Stomach (tissue), 9 donors: ENCODE data around the gene AWAT2. TPM values are rescaled to one million over a fixed set of nuclear protein-coding genes. Genes with fewer than 3 reads are reported as not detected.

Experiments used
- DNase-seq, 2 donors: peaks; one replicate each; pipeline versions ENCODE4 v3.0.0 to v3.0.0-alpha.2; 2013 to 2019
- H3K27ac ChIP-seq, 5 donors: fragments of 200-600 bp in 4 of 5; sonication (generic) in 4 of 5; one replicate each; pipeline ENCODE4 v1.5.1; 2013 to 2019; ENCODE audit warnings: mild to moderate bottlenecking in 1 of 5, moderate library complexity in 1 of 5
- H3K27me3 ChIP-seq, 3 donors: fragments of 200-600 bp; sonication (generic); one replicate each; pipeline ENCODE4 v1.5.1; 2017 to 2019; ENCODE audit warnings: mixed run types in 1 of 3
- H3K36me3 ChIP-seq, 4 donors: fragments of 200-600 bp; sonication (generic); 1 replicate in 3 of 4; 2 replicates in 1 of 4; pipeline ENCODE4 v1.5.1; 2016 to 2019
- H3K4me1 ChIP-seq, 4 donors: fragments of 200-600 bp; sonication (generic); one replicate each; pipeline ENCODE4 v1.5.1; 2016 to 2019
- H3K4me3 ChIP-seq, 4 donors: fragments of 200-600 bp; sonication (generic) in 3 of 4; one replicate each; pipeline ENCODE4 v1.5.1; 2016 to 2019; ENCODE audit warnings: mild to moderate bottlenecking in 1 of 4
- H3K9me3 ChIP-seq, 4 donors: fragments of 200-600 bp; sonication (generic); one replicate each; pipeline ENCODE4 v1.5.1; 2016 to 2019
- EP300 ChIP-seq: sonication (generic); formaldehyde crosslinking; IDR thresholded peaks from one replicate; pipeline ENCODE4 v1.6.1; 2017; ENCODE audit warnings: antibody characterized with exemption
- POLR2A ChIP-seq, 4 donors: fragments of 450-650 bp; IDR thresholded peaks; one replicate each; pipeline ENCODE4 v1.6.1; 2016; ENCODE audit warnings: antibody characterized with exemption in 4 of 4, control low read depth in 2 of 4, mild to moderate bottlenecking in 1 of 4, moderate library complexity in 1 of 4
- POLR2AphosphoS5 ChIP-seq, 3 donors: sonication (generic); formaldehyde crosslinking; IDR thresholded peaks; one replicate each; pipeline ENCODE4 v1.6.1; 2016; ENCODE audit warnings: antibody characterized with exemption in 3 of 3
- WGBS, 5 donors: extraction: QIAGEN DNeasy Blood & Tissue Kit in 3 of 5; methylation state at CpG; one replicate each; pipeline versions ENCODE4 v1.1.5 to v1.1.7; 2013 to 2018; 5-methylcytosine and 5-hydroxymethylcytosine counted together
- intact Hi-C: fragments of 100-400 bp; cut with DNase I; formaldehyde crosslinking; loops from one replicate; pipeline ENCODE4 v1.15.1; 2023; ENCODE audit warnings: low total_unique reads
- polyA plus RNA-seq, 3 donors: library from polyadenylated mRNA; stranded (reverse); fragments of 200-250 nt; gene quantifications; one replicate each; pipeline ENCODE4 v1.2.3, GENCODE V29; 2013
- total RNA-seq, 5 donors: library from RNA; depleted of rRNA; stranded (reverse); fragments of >200 nt; gene quantifications; one replicate each; pipeline versions ENCODE4 v1.1.0 to v1.2.3, GENCODE V29; 2014 to 2016
- TF ChIP-seq, protein P1 (sequence below), 7 experiments: fragments of 450-650 bp in 4 of 7; fragments of 200-600 bp in 3 of 7; sonication (generic) in 3 of 7; IDR thresholded peaks; one replicate each; pipeline ENCODE4 v1.5.1; 2016 to 2019; ENCODE audit warnings: antibody characterized with exemption in 7 of 7, control low read depth in 2 of 7, mild to moderate bottlenecking in 1 of 7
- donor health status: healthy with polysubstance abuse.
- donor health status: Bipolar disorder and iron deficiency.
- donor health status: healthy.

Gene AWAT2
- total and polyA plus RNA-seq, 8 donors = not detected

DNA sequence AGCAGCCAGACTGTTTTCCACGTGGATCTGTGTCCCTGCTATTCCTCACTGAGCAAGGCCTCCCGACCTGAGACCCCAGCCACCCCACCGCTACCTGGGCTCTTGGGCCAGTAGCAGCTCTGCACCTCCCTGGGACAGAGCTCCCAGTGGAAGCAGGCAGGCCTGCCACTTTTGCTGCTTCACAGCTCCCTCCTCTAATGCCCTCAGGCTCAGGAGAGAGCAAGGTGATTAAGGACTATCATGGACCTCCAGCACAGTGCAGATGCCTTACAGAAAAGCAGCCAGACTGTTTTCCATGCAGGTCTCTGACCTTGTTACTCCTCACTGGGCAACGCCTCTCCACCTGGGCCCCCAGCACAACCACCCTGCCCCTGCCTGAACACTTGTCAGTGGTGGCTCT, 37.0 kb downstream of the AWAT2 start:
- intact Hi-C loops = no loop called here
- 48 to 83% (median 69%) methylated on average over 4 of the region's 4 CpGs for WGBS, 5 donors
- H3K9me3 ChIP-seq = peaks cover 0 to 4% (median 2%) of the 10 kb centered on the region in 4 donors
- peaks cover 0 to 8% (median 6%) of the 10 kb centered on the region in 3 donors for H3K27me3 ChIP-seq
- H3K27ac ChIP-seq = peak overlapping the region in 3 of 5 donors; percentile 49 to 68 (median 52)
- no peak for DNase-seq
- TF ChIP-seq POLR2AphosphoS5 (IDR thresholded peaks at IDR 0.05) (no peak), EP300 (no peak), POLR2A (IDR thresholded peaks at IDR 0.05) (no peak)
- TF ChIP-seq, protein P1, sequence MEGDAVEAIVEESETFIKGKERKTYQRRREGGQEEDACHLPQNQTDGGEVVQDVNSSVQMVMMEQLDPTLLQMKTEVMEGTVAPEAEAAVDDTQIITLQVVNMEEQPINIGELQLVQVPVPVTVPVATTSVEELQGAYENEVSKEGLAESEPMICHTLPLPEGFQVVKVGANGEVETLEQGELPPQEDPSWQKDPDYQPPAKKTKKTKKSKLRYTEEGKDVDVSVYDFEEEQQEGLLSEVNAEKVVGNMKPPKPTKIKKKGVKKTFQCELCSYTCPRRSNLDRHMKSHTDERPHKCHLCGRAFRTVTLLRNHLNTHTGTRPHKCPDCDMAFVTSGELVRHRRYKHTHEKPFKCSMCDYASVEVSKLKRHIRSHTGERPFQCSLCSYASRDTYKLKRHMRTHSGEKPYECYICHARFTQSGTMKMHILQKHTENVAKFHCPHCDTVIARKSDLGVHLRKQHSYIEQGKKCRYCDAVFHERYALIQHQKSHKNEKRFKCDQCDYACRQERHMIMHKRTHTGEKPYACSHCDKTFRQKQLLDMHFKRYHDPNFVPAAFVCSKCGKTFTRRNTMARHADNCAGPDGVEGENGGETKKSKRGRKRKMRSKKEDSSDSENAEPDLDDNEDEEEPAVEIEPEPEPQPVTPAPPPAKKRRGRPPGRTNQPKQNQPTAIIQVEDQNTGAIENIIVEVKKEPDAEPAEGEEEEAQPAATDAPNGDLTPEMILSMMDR (IDR thresholded peaks at IDR 0.05) = no peak
- H3K4me3 ChIP-seq = no peak overlapping the region
- no peaks in the 10 kb centered on the region for H3K36me3 ChIP-seq
- H3K4me1 ChIP-seq = peaks cover 0 to 7% (median 0%) of the 10 kb centered on the region in 4 donors

DNA sequence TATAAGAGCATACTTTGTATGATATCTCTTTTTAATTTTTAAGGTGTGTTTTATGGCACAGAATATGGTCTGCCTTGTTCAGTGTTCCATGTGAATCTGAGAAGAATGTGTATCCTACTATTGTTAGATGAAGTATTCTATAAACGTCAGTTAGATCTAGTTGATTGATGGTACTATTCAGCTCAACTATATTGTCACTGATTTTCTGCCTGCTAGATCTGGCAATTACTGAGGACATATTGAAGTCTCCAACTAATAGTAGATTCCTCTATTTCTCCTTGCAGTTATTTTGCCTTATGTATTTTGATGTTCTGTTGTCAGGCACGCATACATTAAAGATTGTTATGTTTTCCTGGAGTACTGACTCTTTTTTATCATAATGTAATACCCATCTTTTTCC, 39.8 kb downstream of the AWAT2 start:
- Histone ChIP-seq H3K27me3 (peaks cover 0 to 8% (median 6%) of the 10 kb centered on the region in 3 donors), H3K4me1 (peaks cover 0 to 7% (median 0%) of the 10 kb centered on the region in 4 donors), H3K4me3 (no peak overlapping the region), H3K27ac (no peak overlapping the region), H3K9me3 (peaks cover 0 to 3% (median 0%) of the 10 kb centered on the region in 4 donors), H3K36me3 (no peaks in the 10 kb centered on the region)
- intact Hi-C loops = no loop called here
- no peak for DNase-seq
- 74 to 92% (median 81%) methylated on average over 2 of the region's 2 CpGs for WGBS, 5 donors
- TF ChIP-seq, protein P1 (IDR thresholded peaks at IDR 0.05) = no peak
- TF ChIP-seq POLR2A (IDR thresholded peaks at IDR 0.05) = no peak
- no peak for TF ChIP-seq POLR2AphosphoS5 (IDR thresholded peaks at IDR 0.05)
- no peak for TF ChIP-seq EP300

DNA sequence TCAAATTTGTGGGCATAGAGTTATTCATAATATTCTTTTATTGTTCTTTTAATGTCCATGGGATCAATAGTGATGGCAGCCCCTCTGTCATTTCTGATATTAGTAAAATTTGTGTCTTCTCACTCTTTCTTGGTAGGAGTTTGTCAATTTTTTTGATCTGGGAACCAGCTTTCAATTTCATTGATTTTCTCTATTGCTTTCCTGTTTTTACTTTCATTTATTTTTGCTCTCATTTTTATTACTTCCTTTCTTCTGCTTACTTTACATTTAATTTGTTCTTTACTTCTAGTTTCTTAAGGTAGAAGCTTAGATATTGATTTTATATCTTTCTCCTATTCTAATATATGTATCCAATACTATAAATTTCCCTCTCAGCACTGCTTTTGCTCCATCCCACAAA, 40.7 kb downstream of the AWAT2 start:
- intact Hi-C loops = no loop called here
- no peak overlapping the region for H3K4me3 ChIP-seq
- DNase-seq = no peak
- peaks cover 0 to 5% (median 0%) of the 10 kb centered on the region in 4 donors for H3K4me1 ChIP-seq
- peaks cover 0 to 3% (median 0%) of the 10 kb centered on the region in 4 donors for H3K9me3 ChIP-seq
- H3K27me3 ChIP-seq = peaks cover 0 to 7% (median 5%) of the 10 kb centered on the region in 3 donors
- H3K36me3 ChIP-seq = no peaks in the 10 kb centered on the region
- TF ChIP-seq, protein P1 (IDR thresholded peaks at IDR 0.05) = no peak
- no peak overlapping the region for H3K27ac ChIP-seq

DNA sequence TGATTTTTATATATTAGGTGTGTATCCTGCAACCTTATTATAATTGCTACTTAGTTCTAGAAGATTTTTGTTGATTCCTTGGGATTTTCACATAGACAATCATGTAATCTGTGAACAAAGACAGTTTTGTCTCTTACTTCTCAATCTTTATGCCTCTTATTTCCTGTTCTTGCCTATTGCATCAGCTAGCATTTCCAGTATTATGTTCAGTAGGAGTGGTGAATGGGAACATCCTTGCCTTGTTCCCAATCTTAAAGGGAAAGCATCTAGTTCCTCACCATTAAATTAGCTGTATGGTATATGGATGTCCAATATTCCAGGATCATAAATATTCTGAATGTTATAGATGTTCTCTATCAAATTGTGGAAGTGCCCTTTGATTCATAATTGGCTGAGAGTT, 41.8 kb downstream of the AWAT2 start:
- peaks cover 0 to 3% (median 0%) of the 10 kb centered on the region in 4 donors for H3K9me3 ChIP-seq
- no peaks in the 10 kb centered on the region for H3K27me3 ChIP-seq
- no peak overlapping the region for H3K27ac ChIP-seq
- DNase-seq = no peak
- intact Hi-C loops = no loop called here
- no peak for TF ChIP-seq EP300
- TF ChIP-seq, protein P1 (IDR thresholded peaks at IDR 0.05) = no peak
- TF ChIP-seq POLR2AphosphoS5 (IDR thresholded peaks at IDR 0.05) = no peak
- TF ChIP-seq POLR2A (IDR thresholded peaks at IDR 0.05) = no peak
- no peaks in the 10 kb centered on the region for H3K4me1 ChIP-seq
- no peaks in the 10 kb centered on the region for H3K36me3 ChIP-seq
- no peak overlapping the region for H3K4me3 ChIP-seq
